ENCODE results near the gene PLCB2.

The PLCB2 gene

GRCh38 chr15:40323953-40324937, 16.5 kb upstream of the PLCB2 start:
- TF ChIP-seq CTCF (IDR thresholded peaks at IDR 0.05; ENCODE audit: low read depth, low read length, missing control alignments), result no peak
- DNase-seq (ENCODE audit: extremely low read depth, low read depth), result no peak
- H3K4me3 ChIP-seq (replicated peaks; ENCODE audit: low read depth, low read length), result peak overlapping the region; percentile 49

GRCh38 chr15:40323239-40323952, 15.7 kb upstream of the PLCB2 start, which contains the start of gene INAFM2:
TSS of gene INAFM2 (plus strand) at chr15:40323692. CDS start at chr15:40324056, 364 bp downstream.
- H3K4me3 ChIP-seq (replicated peaks; ENCODE audit: low read depth, low read length), result peak within 1 kb of the TSS; percentile 49
- peak; percentile 48 for TF ChIP-seq CTCF (IDR thresholded peaks at IDR 0.05; ENCODE audit: low read depth, low read length, missing control alignments)
- peak; percentile 64 for DNase-seq (ENCODE audit: extremely low read depth, low read depth)

DNA sequence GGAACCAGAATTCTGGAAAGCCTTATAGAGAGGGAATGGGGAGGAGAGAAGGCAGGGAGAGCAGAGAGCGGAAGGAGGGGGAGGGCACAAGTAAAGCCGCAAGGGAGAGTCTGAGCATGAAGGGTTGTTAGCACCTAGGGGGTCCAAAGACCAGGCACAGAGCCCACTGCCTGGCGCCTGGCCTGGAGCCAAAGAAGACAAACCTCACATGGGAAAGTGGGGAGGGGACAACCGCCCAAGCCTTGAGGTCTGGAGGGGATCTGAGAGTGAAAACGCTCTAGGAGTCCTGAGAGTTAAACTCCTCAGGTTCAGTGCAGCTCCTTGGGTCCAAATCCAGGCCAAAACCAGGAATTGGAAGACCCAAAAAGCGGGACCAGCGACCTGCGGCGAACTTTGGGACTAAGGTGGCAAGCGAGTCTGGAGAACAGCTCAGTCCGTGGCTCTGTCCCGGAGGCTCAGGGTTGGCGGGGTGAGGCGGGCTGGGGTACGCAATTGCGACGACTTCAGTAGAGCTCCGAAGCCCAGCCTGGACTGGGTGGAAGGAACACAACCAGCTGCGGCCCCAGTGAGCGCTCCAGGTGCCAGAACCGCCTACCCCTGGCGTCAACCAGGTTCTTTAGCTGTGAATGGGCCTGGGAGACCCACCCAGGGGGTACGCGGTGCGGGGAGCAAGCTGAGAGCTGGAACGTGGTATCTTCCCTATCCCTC, 14.9 kb upstream of the PLCB2 start:
- H3K4me3 ChIP-seq (replicated peaks; ENCODE audit: low read depth, low read length), result peak overlapping the region; percentile 18
- no peak for DNase-seq (ENCODE audit: extremely low read depth, low read depth)
- TF ChIP-seq CTCF (IDR thresholded peaks at IDR 0.05; ENCODE audit: low read depth, low read length, missing control alignments), result no peak

DNA sequence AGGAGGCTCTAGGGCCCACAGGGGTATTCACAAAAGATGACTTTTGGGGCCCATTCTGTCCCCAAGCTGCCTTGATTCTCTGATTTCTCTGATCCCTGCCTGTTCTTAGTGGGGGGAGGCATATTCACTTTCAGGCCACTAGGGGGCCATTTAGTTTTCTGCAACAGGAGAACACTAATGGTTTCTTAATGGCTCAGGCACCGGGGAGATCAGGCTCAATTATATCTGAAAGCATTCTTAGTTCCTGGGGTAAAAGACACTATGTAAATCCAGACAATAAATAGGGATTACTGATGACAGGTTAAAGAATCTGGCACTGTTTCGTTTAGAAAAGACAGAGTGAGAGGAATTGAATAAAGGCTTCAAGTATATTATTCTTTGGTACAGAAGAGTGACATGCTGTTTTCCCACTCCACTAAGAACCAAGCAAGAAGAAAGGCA, 13.2 kb upstream of the PLCB2 start:
- H3K4me3 ChIP-seq (replicated peaks; ENCODE audit: low read depth, low read length), result no peak overlapping the region
- peak; percentile 92 for TF ChIP-seq CTCF (IDR thresholded peaks at IDR 0.05; ENCODE audit: low read depth, low read length, missing control alignments)
- DNase-seq (ENCODE audit: extremely low read depth, low read depth), result no peak

DNA sequence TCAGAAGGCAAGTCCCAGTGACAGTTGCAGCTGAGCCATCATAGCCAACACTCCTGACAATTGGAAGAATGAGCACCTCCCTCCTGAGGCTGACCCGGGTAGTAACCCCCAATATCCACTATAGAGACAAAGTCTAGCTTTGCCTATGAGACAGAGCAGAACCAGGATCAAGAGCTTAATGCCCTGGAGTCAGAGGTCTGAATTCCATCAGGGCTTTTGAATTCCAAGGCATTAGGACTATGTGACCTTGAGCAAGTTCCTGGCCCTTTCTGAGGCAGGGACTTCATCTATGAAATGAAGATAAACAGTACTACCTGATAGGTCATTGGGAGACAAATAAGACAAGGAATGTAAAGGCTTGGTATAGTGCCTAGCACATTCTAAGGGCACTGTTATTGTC, 12.7 kb upstream of the PLCB2 start:
- TF ChIP-seq CTCF (IDR thresholded peaks at IDR 0.05; ENCODE audit: low read depth, low read length, missing control alignments), result no peak
- H3K4me3 ChIP-seq (replicated peaks; ENCODE audit: low read depth, low read length), result no peak overlapping the region

GRCh38 chr15:40317580-40317979, 9.8 kb upstream of the PLCB2 start:
- no peak overlapping the region for H3K4me3 ChIP-seq (replicated peaks; ENCODE audit: low read depth, low read length)
- no peak for DNase-seq (ENCODE audit: extremely low read depth, low read depth)
- no peak for TF ChIP-seq CTCF (IDR thresholded peaks at IDR 0.05; ENCODE audit: low read depth, low read length, missing control alignments)

More for the DNA sequence above, 12.7 kb upstream of the PLCB2 start:
- DNase-seq (ENCODE audit: extremely low read depth, low read depth), result no peak

Measured in HFF-Myc (cell line).